ENCODE data around the gene COL15A1.
"Not testable (repeated sequence)": the region's sequence is repeated elsewhere in the genome, so short reads cannot be mapped to it uniquely, and the experiment has no call there.

The COL15A1 gene

DNA sequence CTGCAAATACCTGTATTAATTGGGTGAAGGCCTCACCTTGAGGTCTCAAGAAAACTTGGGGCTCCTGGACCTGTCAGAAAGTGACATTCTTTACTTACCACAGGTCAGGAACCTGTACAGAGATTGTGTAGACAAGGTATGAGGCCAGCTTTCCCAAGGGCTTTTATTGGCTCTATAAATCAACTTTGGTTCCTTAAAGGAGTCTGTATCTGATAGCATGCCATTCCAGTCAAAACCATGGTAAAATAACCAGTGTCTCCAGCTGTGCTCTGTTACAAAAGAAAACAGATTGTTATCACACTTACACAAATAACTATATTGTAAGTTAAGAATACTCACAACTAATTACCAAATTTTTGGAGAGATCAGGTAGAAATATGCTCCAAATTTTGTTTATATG is 64.5 kb downstream of the COL15A1 start:
- in situ Hi-C loops (cut with MboI; ENCODE audit: low sequenced_read_pairs), result no loop called here

DNA sequence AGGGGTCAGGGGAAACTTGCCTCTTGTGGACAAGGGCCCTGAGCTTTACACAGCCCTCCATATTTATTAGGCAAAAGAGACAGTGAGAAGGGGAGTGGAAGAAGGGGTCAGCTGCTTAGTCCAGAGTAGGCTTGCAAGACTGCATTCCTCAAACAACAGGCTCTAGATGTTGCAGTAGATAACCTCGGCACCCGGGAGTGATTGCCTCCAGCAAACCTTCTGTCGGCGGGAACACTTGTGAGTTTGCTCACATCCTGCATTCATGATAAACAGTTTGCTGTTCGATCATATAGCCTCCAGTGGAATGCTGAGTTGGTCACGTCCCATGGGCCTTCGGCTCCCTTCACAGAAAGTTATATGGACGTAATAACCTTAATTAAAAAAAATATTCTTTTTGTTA is 66.7 kb downstream of the COL15A1 start:
- in situ Hi-C loops (cut with MboI; ENCODE audit: low sequenced_read_pairs), result not testable (repeated sequence)

DNA sequence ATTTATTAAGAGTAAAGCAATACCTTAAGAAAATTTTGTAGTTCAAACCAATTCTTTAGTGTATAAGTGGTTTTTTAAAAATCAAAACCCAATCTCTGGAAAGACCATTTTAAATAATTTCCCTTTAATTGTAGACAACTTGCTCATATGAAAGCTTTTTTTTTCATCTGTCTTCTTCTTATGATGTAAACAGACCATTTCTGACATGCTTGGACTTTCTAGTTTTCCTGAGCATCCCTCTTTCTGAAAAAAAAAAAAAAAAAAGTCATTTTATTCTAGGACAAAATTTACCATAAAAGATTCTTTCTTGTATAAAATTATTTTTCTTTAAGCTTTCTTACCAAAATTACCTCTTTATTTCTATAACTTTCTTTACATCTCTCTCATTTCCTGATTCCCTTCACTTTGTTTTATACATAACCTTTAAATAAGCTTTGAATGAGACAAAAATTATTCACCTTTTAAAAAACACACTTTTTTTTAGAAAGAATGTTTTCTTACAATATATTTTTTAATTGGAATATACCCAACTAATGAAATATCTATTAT is 67.5 kb downstream of the COL15A1 start:
- in situ Hi-C loops (cut with MboI; ENCODE audit: low sequenced_read_pairs), result no loop called here

DNA sequence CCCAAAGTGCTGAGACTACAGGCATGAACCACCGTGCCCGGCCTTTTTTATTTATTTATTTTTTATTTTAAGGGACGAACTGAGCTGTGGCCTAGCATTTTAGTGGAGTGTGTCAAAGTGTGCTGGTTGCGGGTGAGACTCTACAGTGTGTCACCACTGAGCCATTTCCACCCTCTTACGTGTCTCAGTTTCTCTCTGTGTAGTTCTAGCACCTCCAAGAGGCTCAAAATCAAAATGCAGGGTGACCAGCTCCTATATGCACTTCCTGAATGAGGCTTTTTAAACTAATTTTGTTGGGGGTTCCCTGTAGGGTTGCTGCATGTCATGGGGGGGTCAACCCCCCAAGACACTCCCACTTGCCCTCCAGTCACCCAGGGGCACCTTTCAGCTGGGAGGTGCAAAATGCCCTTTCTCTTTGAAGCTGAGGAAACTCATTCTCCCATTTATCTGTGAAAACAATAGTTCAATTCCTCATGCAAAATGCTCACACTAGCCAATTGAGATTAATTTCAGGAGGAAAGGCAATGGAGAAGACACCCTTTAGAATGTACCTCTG is 69.3 kb downstream of the COL15A1 start:
- in situ Hi-C loops (cut with MboI; ENCODE audit: low sequenced_read_pairs), result no loop called here

DNA sequence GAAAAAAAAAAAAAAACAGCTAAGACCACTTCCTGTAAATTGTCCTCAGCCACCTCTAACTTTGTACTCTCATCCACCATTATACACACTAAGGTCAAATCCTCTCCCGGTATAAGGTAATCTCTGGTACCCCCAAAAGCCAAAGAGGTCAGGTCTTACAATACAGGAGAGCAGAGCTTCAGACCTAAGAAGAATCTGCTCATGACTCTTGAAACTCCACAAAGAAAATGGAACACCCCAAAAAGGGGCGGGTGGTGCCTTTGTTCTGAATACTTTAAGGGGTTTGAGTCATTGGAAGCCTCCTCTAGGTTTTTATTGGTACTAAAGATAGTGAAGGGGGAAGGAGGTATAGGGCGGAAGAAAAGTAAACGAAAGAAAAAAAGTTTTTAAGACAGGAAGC is 69.8 kb downstream of the COL15A1 start:
- in situ Hi-C loops (cut with MboI; ENCODE audit: low sequenced_read_pairs), result no loop called here

DNA sequence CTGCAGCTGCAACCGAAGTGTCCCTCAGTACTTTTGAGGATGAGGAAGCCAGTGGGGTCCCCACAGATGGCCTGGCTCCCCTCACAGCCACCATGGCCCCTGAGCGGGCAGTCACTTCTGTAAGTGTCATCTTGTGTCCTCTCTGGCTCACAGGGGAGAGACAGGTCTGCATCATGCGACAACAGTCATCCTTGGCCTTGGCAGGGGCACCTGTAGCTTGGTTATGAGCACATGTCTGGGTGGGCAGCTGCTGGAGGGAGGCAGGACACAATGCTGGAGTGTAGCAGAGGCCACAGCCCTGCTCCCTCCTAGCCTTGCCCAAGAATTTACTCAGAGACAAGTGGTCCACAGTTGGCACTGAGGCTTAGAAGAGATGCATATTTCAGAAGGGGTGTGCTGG is 71.7 kb downstream of the COL15A1 start:
- in situ Hi-C loops (cut with MboI; ENCODE audit: low sequenced_read_pairs), result no loop called here

DNA sequence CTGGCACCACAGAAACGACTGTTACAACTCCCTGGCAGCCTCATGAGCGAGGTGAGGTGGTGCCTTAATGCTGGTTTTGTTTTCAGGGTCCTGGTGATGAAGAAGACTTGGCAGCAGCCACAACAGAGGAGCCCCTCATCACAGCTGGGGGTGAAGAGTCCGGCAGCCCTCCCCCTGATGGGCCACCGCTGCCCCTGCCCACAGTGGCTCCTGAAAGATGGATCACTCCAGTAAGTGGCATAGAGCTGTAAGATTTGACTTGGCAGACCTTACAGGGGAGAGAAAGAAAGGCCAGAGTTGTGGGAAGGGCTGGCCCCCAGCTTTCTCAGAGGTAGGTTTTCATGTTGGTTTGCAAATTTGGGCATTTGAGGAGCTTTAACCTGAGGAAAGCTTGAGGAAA is 72.2 kb downstream of the COL15A1 start:
- in situ Hi-C loops (cut with MboI; ENCODE audit: low sequenced_read_pairs), result no loop called here

DNA sequence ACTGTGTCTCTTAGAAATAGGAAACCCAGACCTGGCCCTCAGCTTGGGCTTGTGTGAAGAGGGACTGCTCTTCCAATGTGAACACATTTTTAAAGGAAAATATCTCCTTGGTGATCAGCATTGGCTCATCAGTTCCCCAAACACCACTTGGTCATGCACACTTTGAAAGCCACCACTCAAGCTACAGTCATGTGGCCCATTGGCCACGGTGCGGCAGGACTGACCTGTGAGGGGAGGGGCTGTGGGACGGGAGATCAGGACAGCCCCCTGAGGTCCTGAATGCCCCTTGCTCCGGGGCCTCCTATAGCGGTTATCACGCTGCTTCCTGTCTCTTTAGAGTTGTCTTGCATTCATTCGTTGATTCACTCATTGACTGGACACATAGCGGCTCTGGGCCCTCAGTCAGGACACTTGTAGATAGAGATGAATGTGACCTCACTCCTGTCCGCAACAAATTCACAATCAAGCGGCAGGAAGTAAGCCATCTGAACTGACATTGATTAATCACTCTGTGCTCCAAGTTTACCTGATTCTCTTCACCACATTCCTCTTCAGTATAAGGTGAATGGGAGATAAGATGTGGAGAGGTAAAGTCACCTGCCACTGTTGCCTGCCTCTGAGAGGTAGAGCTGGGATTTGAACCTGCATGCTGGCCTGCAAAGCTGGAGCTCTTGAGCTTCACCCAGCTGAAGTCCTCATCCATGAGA is 73.1 kb downstream of the COL15A1 start:
- in situ Hi-C loops (cut with MboI; ENCODE audit: low sequenced_read_pairs), result no loop called here

DNA sequence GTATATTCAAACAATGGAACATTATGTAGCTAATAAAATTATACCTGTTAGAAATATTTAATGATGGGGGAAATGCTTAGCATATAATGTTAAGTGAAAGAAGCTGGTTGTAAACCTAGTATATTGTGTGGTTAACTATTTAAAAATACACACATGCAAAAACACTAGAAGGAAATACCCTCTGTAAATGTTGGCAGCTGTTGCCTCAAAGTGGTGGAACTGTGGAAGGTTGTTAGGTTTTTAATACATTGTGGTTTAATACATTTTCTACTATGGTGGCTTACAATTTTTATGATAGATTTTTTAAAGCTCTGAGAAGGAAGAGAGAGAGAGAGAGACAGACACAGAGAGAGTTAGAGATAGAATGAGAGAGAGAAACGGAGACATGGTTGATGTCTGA is 74.9 kb downstream of the COL15A1 start:
- in situ Hi-C loops (cut with MboI; ENCODE audit: low sequenced_read_pairs), result no loop called here

DNA sequence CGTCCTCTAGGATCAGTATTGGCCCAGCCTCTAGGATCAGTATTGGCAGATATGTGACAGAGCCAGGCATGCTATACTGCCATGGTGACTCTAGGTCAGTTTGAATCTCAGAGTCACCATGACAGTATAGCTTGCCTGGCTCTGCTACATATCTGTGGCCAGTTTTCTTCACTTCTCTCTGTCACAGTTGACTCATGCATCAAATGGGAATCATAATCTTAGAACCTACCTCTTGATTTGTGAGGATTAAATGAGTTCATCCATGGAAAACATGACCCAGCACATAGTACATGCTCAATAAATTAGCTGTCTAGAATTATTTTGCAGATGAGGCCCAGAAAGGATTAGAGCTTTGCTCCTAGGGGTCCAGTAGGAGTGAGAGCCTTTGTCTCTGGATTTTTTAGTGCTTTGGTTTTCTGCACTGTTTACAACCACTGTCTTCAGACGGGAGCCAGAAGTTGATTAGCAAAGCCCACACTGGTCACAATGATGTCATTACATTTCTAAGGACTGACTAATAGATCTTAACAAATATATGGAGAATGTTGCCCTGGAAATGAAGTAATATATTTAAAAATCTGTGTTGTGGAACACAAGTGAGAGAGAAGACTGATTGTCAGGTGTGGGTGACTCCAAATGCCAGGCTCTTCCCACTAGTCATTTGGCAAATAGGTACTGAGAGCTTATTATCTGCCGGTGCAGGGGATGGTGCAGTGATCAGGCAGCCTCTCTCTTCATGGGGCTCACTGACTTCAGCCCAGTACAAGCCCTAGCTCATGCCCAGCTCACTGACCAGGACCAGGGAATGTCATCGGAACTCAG is 76.0 kb downstream of the COL15A1 start:
- in situ Hi-C loops (cut with MboI; ENCODE audit: low sequenced_read_pairs), result no loop called here

DNA sequence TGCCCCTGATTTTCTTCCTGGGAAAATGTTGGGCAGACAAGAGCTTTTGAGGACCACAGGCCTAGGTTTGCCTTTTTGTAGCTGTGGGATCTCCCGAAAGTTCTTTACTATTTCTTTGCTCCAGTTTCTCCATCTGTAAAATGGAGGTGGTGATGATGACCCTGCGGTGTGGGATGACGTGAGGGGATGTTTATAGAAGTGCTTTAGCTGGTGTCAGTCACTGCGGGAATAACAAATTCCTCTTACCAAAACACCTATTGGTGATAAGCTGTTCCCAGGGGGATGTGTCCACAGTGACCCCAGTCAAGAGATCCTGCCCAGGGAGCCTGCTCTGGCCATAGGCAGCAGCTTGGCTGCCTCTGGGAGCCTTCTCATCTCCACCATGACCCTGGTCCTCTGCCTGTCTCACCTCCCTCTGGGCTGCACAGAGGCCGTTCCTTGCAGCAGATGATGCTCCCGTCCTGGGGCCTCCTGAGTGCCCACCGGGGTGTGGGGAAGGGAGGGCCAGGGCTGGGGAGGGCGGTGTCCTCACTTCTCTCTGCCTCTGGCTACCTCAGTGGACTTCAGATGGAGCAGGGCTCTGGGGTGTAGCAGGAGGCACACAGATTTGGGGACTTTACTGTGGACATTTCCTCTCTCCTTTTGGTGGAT is 77.2 kb downstream of the COL15A1 start:
- in situ Hi-C loops (cut with MboI; ENCODE audit: low sequenced_read_pairs), result no loop called here

DNA sequence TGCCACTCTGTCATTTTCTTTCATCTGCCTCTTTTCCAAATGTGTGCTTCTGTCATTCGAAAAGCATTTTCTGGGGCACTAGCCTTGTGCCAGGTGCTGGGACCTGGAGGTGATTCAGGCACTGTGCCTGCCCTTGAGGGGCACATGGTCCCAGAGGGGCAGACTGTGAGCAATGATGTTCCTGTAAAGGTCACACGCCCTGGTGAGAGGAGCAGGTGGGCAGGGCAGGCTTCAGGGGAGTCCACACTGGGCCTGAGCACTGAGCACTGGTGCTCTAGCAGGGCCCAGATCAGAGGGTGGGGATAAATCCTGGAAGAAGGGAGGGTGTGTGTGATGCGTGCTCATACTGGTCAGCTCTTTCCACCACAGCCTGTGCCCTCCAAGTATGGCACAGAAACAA is 77.8 kb downstream of the COL15A1 start:
- in situ Hi-C loops (cut with MboI; ENCODE audit: low sequenced_read_pairs), result no loop called here

DNA sequence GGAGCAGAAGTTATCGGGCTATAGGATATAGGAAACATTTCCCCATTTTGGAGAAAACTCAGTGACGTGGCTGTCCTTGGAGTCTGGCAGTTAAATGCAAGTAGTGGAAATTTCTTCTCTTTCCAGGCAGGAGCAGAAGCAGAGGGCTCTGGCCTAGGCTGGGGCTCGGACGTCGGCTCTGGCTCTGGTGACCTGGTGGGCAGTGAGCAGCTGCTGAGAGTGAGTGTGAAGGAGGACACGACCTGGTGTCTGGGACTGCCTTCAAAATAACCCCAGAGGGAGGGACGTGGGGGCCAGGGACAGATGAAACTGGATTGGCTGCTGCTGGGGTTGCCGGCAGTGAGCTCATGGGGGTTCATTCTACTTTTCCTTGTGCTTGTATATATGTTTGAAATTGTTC is 79.5 kb downstream of the COL15A1 start:
- in situ Hi-C loops (cut with MboI; ENCODE audit: low sequenced_read_pairs), result no loop called here

DNA sequence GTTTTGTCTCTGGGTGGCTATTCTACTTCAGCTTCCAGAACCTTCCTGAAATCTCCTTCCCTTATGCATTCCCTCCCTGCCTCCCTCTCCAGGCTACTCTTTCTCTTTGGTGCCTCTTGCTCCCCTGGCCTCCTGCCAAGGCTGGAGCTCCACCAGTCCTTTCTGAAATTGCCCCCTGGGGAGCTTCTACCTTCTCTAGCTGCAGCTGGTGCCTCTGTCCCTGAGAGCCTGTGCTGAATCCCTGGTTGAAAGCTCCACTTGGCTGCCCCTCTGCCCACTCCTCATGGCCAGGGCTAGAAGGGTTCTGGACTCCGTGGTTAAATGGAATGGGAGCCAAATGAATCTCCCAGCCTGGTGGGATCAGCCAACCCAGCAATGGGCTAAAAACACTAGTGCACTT is 80.1 kb downstream of the COL15A1 start:
- in situ Hi-C loops (cut with MboI; ENCODE audit: low sequenced_read_pairs), result no loop called here

DNA sequence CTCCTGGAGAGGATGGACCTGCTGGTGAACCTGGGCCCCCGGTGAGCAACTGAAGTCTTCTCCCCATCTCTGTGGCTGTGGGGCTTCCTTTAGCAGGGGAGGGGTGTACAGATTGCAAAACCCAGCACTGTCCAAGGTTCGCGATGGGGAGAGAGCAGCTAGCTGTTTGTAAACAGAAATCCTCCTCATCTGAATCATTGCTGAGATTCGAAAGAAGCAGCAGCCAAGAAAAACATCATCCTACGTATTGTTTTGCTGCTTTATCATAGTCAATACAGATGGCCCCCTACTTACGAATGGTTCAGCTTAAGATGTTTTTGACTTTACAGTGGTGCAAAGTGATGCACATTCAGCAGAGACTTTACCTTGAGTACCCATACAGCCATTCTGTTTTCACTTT is 81.3 kb downstream of the COL15A1 start:
- in situ Hi-C loops (cut with MboI; ENCODE audit: low sequenced_read_pairs), result no loop called here

DNA sequence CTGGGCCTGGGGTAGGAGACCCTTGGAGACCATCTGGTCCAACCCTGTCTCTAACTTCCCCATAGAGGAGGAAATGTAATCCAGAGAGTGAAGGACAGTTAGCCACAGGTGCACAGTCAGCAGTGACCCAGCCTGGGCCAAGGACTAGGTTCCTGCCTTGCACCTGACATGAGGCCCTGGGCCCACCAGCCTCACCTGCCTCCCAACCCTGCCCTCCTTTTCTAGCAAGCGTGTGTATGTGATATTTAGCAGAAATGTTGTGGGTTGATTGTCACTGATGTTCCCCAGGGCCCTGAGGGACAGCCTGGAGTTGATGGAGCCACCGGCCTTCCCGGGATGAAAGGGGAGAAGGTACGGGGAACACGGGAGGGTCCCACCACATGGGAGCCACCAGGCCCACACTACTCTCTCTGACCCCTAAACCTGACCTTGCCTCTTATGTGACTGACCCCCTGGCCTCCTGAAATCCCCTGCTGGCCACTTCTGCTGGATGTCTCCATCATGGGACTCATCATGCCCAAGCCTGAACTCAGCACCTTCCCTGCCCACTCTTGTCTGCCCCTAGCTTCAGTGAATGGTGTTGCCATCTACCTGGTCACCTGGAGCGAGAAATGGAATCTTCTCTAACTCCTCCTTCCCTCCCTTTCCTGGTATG is 82.0 kb downstream of the COL15A1 start:
- in situ Hi-C loops (cut with MboI; ENCODE audit: low sequenced_read_pairs), result no loop called here

DNA sequence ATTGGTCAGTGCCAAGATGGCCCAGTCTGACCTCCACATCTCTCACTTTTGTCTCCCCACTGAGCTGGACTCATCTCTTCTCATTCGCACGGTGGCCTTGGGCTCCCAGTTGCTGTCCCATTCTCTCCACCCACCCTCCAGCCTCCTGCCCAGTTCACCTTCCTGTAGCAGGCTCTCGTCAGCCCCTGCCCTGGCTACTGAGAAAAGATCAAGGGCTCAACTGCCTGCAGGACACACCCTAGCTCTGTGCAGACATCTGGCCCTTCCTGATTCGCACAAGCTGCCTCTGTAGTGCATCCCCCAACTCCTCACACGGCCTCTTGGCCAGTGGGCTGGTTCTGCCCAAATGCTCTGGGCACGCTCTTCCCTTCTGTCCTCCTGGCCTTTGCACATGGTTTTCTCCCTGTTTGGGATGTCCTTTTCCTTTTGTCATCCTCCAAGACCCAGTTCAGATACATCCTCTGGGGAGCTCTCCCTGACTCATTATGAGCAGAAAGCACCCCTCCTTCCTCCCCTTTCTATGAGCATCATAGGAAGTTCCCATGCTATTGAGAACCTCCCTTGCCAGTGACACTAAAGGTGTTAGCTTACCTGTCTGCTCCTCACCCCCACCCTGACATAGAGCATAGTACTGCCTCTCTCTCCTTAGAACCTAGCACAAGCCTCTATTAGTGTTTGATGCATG is 82.7 kb downstream of the COL15A1 start:
- in situ Hi-C loops (cut with MboI; ENCODE audit: low sequenced_read_pairs), result no loop called here

DNA sequence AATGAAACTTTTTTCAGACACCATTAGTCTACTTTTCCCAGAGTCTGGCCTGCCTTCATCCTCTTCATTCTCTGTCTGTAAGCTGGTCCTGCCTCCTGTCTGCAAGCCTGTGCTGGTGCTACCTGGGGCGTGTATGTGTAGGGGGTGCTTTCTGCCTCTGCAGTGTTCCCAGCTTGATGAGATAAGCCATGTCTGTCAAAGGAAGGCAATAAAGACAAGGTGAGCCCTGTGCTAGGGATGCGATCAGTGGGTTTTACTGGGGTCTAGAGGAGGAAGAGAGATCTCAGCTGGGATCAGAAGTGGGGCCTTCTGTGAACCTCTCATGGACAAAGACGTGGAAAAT is 83.2 kb downstream of the COL15A1 start:
- in situ Hi-C loops (cut with MboI; ENCODE audit: low sequenced_read_pairs), result no loop called here

DNA sequence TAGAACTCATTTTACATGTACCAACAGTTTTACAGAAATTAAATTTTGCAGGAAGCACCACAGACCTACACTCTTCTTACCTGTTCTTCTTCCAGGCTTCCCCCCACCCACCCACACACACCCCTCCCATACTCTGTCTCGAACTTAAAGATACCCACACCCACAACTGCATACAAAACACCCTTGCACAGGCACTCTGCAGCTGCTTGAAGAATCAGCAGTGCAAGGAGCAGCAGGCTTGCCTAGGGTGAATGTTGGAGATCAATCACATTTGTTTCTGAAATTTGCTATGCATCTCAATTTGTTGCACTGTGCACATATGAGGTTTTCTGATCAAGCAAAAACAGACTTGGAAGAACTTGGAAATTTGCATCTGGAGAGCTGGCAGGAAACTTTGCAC is 83.7 kb downstream of the COL15A1 start:
- in situ Hi-C loops (cut with MboI; ENCODE audit: low sequenced_read_pairs), result no loop called here

DNA sequence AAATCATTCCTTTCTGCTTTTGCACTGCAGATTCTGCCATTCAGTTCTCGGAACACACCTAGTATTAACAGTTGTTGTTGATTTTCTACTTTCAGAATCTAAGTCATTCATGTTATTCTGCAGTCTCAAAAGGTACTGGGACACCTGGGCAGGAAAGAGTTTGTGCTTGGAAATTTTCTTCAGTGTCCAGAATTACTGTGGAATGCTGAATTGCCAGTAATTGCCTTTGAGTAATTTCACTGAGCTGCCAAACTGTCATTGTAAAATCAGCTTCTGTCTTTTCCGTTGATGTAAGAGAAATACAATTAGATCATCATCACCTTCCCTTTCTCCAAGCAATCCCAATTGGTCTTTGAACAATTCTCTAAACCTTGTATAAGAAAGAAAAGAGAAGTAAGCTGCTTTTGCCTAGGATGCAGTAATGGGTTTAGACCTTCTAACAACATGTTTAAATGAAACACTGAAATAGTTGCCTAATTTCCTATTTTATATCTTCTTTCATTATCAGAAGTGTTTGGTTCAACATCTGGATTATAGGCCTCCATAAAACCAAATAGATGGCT is 85.5 kb downstream of the COL15A1 start:
- in situ Hi-C loops (cut with MboI; ENCODE audit: low sequenced_read_pairs), result no loop called here

Measured in HL-60/S4 treated with phorbol 12-myristate 13-acetate at 8.2 ng/mL for 4 days and 3 days (cell line).